A673 (cell line): Measurements from ENCODE around the gene SMU1. TPM values are rescaled to one million over a fixed set of nuclear protein-coding genes. Genes with fewer than 3 reads are reported as not detected.

Experiments
- BruUV-seq: library from RNA; stranded (reverse); fragments of 400-500 nt; replicated peaks from 2 replicates; lab custom pipeline; 2021; lab: Mats Ljungman, UMichigan
- CTCF ChIA-PET: fragments of 300-600 bp; sonication (Branson Sonifier 250); formaldehyde crosslinking; loops from one replicate; lab custom pipeline; 2022; ENCODE audit warnings: antibody characterized with exemption; lab: Charles Lee
- POLR2A ChIA-PET: fragments of 300-600 bp; sonication (Branson Sonifier 250); formaldehyde crosslinking; loops from one replicate; lab custom pipeline; 2022; ENCODE audit warnings: antibody characterized with exemption; ENCODE audit not compliant: low non-redundant PET; lab: Charles Lee
- DNase-seq: peaks from one replicate; pipeline ENCODE4 v3.0.0-alpha.2; 2015; ENCODE audit warnings: low spot score
- H3K27ac ChIP-seq: fragments of 200-600 bp; sonication (generic); 2 replicates; pipeline ENCODE4 v1.5.1; 2016; ENCODE audit warnings: mixed run types, low read depth, mild to moderate bottlenecking, mixed read lengths, antibody characterized with exemption, low read length; ENCODE audit not compliant: poor library complexity, severe bottlenecking
- H3K27me3 ChIP-seq: fragments of 200-600 bp; sonication (generic); replicated peaks from 2 replicates; pipeline ENCODE4 v1.6.1; 2017; ENCODE audit warnings: mixed run types, low read depth, mild to moderate bottlenecking, mixed read lengths, antibody characterized with exemption, low read length; ENCODE audit not compliant: insufficient read depth, poor library complexity
- H3K36me3 ChIP-seq: fragments of 200-600 bp; sonication (generic); 2 replicates; pipeline ENCODE4 v1.6.1; 2016; ENCODE audit warnings: mixed run types, mild to moderate bottlenecking, mixed read lengths, antibody characterized with exemption, low read length; ENCODE audit not compliant: insufficient read depth, poor library complexity, severe bottlenecking
- H3K4me1 ChIP-seq: fragments of 200-600 bp; sonication (generic); 2 replicates; pipeline ENCODE4 v1.6.1; 2017; ENCODE audit warnings: mixed run types, mild to moderate bottlenecking, mixed read lengths, antibody characterized with exemption, low read length; ENCODE audit not compliant: insufficient read depth, poor library complexity, severe bottlenecking
- H3K4me3 ChIP-seq: fragments of 200-600 bp; sonication (generic); 2 replicates; pipeline ENCODE4 v1.5.1; 2016; ENCODE audit warnings: low read depth, mixed run types, mild to moderate bottlenecking, mixed read lengths, low read length; ENCODE audit not compliant: poor library complexity, severe bottlenecking
- H3K9me3 ChIP-seq: fragments of 200-600 bp; sonication (generic); 2 replicates; pipeline ENCODE4 v1.6.1; 2016; ENCODE audit warnings: mixed run types, low read depth, mild to moderate bottlenecking, mixed read lengths, antibody characterized with exemption, low read length; ENCODE audit not compliant: poor library complexity, severe bottlenecking
- EZH2 ChIP-seq: fragments of 200-600 bp; sonication (generic); IDR thresholded peaks from 2 replicates; pipeline ENCODE4 v1.6.1; 2017; ENCODE audit warnings: borderline replicate concordance, low read depth, mild to moderate bottlenecking, mixed read lengths, antibody characterized with exemption, low read length; ENCODE audit not compliant: poor library complexity, severe bottlenecking
- intact Hi-C: fragments of 100-400 bp; cut with micrococcal nuclease; formaldehyde crosslinking; loops from one replicate; pipeline ENCODE4 v1.10.0; 2022; ENCODE audit not compliant: unreplicated experiment
- total RNA-seq: library from RNA; stranded (reverse); gene quantifications from 2 replicates; pipeline ENCODE4 v1.2.3, GENCODE V29; 2021
- TF ChIP-seq, protein P1 (sequence below): fragments of 300-800, 200-600 bp; sonication (generic); conservative IDR thresholded peaks from 2 replicates; pipeline ENCODE4 v1.5.1; 2017; ENCODE audit warnings: low read depth, mild to moderate bottlenecking, antibody characterized with exemption, low read length, moderate library complexity, mixed read lengths

SMU1 gene
- total RNA-seq, 1 experiment from 2014 or later: 31.2 TPM

GRCh38 chr9:33106827-33107621 lies 30.6 kb upstream of the SMU1 start:
- TF ChIP-seq, protein P1, sequence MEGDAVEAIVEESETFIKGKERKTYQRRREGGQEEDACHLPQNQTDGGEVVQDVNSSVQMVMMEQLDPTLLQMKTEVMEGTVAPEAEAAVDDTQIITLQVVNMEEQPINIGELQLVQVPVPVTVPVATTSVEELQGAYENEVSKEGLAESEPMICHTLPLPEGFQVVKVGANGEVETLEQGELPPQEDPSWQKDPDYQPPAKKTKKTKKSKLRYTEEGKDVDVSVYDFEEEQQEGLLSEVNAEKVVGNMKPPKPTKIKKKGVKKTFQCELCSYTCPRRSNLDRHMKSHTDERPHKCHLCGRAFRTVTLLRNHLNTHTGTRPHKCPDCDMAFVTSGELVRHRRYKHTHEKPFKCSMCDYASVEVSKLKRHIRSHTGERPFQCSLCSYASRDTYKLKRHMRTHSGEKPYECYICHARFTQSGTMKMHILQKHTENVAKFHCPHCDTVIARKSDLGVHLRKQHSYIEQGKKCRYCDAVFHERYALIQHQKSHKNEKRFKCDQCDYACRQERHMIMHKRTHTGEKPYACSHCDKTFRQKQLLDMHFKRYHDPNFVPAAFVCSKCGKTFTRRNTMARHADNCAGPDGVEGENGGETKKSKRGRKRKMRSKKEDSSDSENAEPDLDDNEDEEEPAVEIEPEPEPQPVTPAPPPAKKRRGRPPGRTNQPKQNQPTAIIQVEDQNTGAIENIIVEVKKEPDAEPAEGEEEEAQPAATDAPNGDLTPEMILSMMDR: no peak
- TF ChIP-seq EZH2: no peak
- no peak overlapping the region for H3K4me3 ChIP-seq
- no peaks in the 10 kb centered on the region for H3K36me3 ChIP-seq
- ChIA-PET CTCF (no interaction called here), POLR2A (no interaction called here)
- no peaks in the 10 kb centered on the region for H3K4me1 ChIP-seq
- no peak for DNase-seq
- no peaks in the 10 kb centered on the region for H3K9me3 ChIP-seq
- no peaks in the 10 kb centered on the region for H3K27me3 ChIP-seq
- no peak overlapping the region for H3K27ac ChIP-seq
- BruUV-seq: no TSS peak
- intact Hi-C loops: no loop called here

- no peaks in the 10 kb centered on the region for H3K27me3 ChIP-seq
- TF ChIP-seq EZH2: no peak
- TF ChIP-seq, protein P1: no peak
- POLR2A ChIA-PET: no interaction called here
- H3K4me1 ChIP-seq: no peaks in the 10 kb centered on the region
- no peak overlapping the region for H3K27ac ChIP-seq
- no peaks in the 10 kb centered on the region for H3K9me3 ChIP-seq
- no peak for DNase-seq
- BruUV-seq: no TSS peak
- no peak overlapping the region for H3K4me3 ChIP-seq
- CTCF ChIA-PET: no interaction called here
- intact Hi-C loops: no loop called here
- H3K36me3 ChIP-seq: no peaks in the 10 kb centered on the region
Observed at GRCh38 chr9:33106372-33106771, 29.9 kb upstream of the SMU1 start.

DNA sequence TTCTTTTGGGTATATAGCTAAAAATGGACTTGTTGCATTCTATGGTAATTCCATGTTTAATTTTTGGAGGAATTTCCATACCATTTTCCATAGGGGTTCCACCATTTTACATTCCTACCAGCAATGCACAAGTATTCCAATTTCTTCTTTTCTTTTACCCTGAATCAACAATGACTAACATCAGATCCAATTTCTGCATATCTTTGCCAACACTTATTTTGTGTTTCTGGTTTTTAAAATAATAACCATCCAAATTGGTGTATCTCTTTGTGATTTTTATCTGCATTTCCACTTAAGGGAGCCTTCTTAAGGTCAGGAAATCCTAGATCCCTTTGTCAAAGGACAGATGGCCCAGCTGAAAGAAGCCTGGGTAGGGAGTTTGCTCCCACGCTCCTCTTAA lies 29.5 kb upstream of the SMU1 start:
- H3K27ac ChIP-seq: no peak overlapping the region
- H3K36me3 ChIP-seq: no peaks in the 10 kb centered on the region
- intact Hi-C loops: no loop called here
- H3K9me3 ChIP-seq: no peaks in the 10 kb centered on the region
- POLR2A ChIA-PET: no interaction called here
- no peak for DNase-seq
- TF ChIP-seq, protein P1: no peak
- TF ChIP-seq EZH2: no peak
- H3K27me3 ChIP-seq: no peaks in the 10 kb centered on the region
- BruUV-seq: no TSS peak
- CTCF ChIA-PET: no interaction called here
- no peaks in the 10 kb centered on the region for H3K4me1 ChIP-seq
- H3K4me3 ChIP-seq: no peak overlapping the region
